Middle frontal gyrus (tissue), 1 donor: ENCODE measurements around the gene LDAH.

Experiments used
- DNase-seq: peaks from one replicate; pipeline ENCODE4 v3.0.0-alpha.2; 2015; ENCODE audit warnings: low spot score; ENCODE audit errors: extremely low spot score

Gene LDAH

GRCh38 chr2:20638646-20639430 lies 184.1 kb downstream of the LDAH start:
- DNase-seq = no peak

GRCh38 chr2:20638014-20638413 lies 184.9 kb downstream of the LDAH start:
- no peak for DNase-seq

- DNase-seq = no peak
Observed at GRCh38 chr2:20637147-20637546, 185.8 kb downstream of the LDAH start.

GRCh38 chr2:20635675-20636584 lies 187.0 kb downstream of the LDAH start:
- peak; percentile 83 for DNase-seq

GRCh38 chr2:20635113-20635510 lies 187.8 kb downstream of the LDAH start:
- DNase-seq = no peak

- no peak for DNase-seq
Observed at GRCh38 chr2:20634507-20635112, 188.3 kb downstream of the LDAH start.
